SK-N-MC (cell line): ENCODE measurements around the gene TNNC2.
"Not testable (repeated sequence)": the region's sequence is repeated elsewhere in the genome, so short reads cannot be mapped to it uniquely, and the experiment has no call there.

Source experiments
- DNase-seq: peaks from one replicate; pipeline ENCODE4 v3.0.0-alpha.2; 2011; ENCODE audit warnings: low read depth, low spot score
- H3K27ac ChIP-seq: fragments of 200-600 bp; sonication (generic); 2 replicates; pipeline ENCODE4 v1.5.1; 2016; ENCODE audit warnings: mixed run types
- H3K36me3 ChIP-seq: fragments of 200-600 bp; sonication (generic); 2 replicates; pipeline ENCODE4 v1.6.1; 2017; ENCODE audit warnings: antibody characterized with exemption, low read length, mixed read lengths; ENCODE audit not compliant: insufficient read depth
- H3K4me3 ChIP-seq: fragments of 200-600 bp; sonication (generic); 2 replicates; pipeline ENCODE4 v1.5.1; 2016
- H3K9ac ChIP-seq: fragments of 200-600 bp; sonication (generic); 2 replicates; pipeline ENCODE4 v1.8.0; 2017; ENCODE audit warnings: mixed run types, mixed read lengths; ENCODE audit not compliant: insufficient read length
- H3K9me3 ChIP-seq: fragments of 200-600 bp; sonication (generic); 2 replicates; pipeline ENCODE4 v1.6.1; 2017; ENCODE audit warnings: low read depth, mild to moderate bottlenecking, antibody characterized with exemption, low read length, moderate library complexity, mixed read lengths
- EZH2 ChIP-seq: fragments of 200-600 bp; sonication (generic); IDR thresholded peaks from one replicate; pipeline ENCODE4 v1.6.1; 2017; ENCODE audit warnings: antibody characterized with exemption
- FOXP2 ChIP-seq: optimal IDR thresholded peaks from 2 replicates; pipeline ENCODE3; 2011; ENCODE audit warnings: mild to moderate bottlenecking, moderate library complexity; ENCODE audit not compliant: insufficient read depth; ENCODE audit errors: extremely low read length, control extremely low read depth
- POLR2AphosphoS5 ChIP-seq: IDR thresholded peaks from 2 replicates; pipeline ENCODE4 v1.6.1; 2012; ENCODE audit warnings: mild to moderate bottlenecking, low read depth, low read length, borderline replicate concordance

The TNNC2 gene

DNA sequence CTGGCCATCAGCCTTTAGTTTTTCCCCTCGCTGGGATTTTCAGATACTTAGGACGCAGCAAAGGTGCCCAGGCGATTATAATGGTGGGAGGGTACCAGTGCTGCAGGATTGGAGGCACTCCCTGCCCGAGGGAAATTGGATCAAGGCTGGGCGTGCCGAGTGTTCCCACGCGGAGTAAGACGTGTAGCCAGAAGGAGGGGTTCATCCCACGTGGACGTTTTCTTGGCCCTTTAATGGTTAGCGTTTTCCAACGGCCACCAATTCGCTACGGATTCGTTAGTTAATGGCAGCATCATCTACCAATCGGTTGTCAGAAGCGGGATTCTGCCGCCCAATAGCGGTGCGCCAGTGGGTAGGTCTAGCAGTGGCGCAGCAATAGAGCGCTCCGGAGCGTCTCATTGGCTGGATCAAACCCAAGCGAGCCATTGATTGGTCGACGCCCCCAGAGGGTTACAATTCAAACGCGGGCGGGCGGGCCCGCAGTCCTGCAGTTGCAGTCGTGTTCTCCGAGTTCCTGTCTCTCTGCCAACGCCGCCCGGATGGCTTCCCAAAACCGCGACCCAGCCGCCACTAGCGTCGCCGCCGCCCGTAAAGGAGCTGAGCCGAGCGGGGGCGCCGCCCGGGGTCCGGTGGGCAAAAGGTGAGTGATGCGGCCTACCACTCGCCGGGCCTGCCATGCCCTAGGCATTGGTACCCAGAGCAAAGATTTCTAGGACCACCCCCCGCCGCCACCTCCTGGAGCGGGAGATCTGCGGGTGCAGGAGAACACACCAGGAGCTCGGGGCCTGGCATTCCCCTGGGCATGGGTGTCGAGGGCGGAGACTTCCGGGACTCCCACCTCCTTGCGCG is 14.7 kb downstream of the TNNC2 start, which contains the start of gene UBE2C:
Gene UBE2C (plus strand): TSS at position 488 of the 849 bp plus-strand sequence. CDS start 52 bp downstream, at position 540.
- TF ChIP-seq EZH2: no peak
- TF ChIP-seq POLR2AphosphoS5: peak; percentile 62; the same call in 1 of the 2 replicates
- peaks cover 76% of the 10 kb centered on the region for H3K36me3 ChIP-seq

DNA sequence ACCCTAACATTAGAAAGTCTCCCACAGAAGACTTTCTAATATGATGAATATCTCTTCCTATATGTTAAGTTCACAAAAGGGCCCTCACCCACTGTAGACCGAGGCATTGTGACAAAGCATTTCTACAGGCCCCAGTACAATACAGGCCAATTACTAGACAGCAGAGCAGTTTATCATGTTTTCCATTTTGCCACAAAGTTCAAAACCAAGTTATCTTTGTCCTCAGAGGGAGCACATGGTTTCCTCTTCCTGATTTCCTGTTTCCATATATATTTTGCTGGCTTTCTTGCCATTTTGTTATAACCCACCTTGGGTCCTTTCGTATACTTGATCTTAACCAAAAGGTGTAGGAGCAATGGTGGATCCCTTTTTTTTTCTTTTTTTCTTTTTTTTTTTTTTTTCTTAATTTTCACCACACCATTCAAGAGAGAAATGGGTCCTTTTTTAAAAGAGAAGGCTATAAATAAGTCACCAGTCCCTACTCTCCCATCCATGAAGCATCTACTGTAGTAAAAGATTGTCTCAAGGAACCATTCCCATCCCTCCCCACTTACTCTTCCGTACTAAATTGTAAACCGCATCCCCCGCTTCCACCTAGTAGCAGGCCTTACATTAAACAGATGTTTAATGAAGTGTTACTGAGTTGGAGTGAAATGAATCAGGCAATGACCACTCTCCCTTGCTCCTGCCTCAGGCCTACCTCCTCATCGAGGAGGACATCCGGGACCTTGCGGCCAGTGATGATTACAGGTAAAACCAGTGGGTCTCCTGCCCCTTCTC is 16.7 kb downstream of the TNNC2 start:
- Histone ChIP-seq H3K4me3 (no peak overlapping the region), H3K9me3 (no peaks in the 10 kb centered on the region), H3K36me3 (peaks cover 71% of the 10 kb centered on the region), H3K27ac (no peak overlapping the region), H3K9ac (no peak overlapping the region)
- DNase-seq: no peak
- TF ChIP-seq EZH2 (no peak), POLR2AphosphoS5 (no peak), FOXP2 (no peak)

More for the DNA sequence above, 14.7 kb downstream of the TNNC2 start, which contains the start of gene UBE2C:
- peak; percentile 89 for DNase-seq
- H3K9me3 ChIP-seq: no peaks in the 10 kb centered on the region
- peak within 1 kb of the TSS; percentile 95 for H3K9ac ChIP-seq
- H3K4me3 ChIP-seq: peak within 1 kb of the TSS; percentile 91
- peak within 1 kb of the TSS; percentile 79 for H3K27ac ChIP-seq

DNA sequence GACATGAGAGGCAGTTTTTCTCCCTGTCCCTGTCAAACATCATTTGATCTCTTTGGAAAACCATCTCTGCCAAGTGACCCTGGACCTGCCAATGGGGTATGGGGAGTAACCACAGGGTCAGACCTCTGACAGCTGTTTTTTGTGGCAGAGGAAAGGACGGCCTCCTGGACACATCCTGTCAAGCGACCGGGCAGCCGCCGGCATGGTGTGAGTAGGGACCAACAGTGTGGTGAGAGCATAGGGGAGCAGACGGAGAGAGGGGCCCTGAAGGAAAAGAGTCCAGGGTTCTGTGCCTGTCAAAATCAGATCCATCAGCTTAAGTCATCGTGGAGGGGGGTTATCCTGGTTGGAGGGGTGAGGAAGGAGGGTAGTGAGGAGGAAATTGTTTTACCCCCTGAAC is 25.3 kb downstream of the TNNC2 start:
- no peak for TF ChIP-seq POLR2AphosphoS5
- TF ChIP-seq FOXP2: no peak
- no peak for TF ChIP-seq EZH2
- peaks cover 52% of the 10 kb centered on the region for H3K36me3 ChIP-seq
- no peak overlapping the region for H3K4me3 ChIP-seq
- DNase-seq: no peak
- H3K27ac ChIP-seq: no peak overlapping the region
- no peaks in the 10 kb centered on the region for H3K9me3 ChIP-seq
- no peak overlapping the region for H3K9ac ChIP-seq

DNA sequence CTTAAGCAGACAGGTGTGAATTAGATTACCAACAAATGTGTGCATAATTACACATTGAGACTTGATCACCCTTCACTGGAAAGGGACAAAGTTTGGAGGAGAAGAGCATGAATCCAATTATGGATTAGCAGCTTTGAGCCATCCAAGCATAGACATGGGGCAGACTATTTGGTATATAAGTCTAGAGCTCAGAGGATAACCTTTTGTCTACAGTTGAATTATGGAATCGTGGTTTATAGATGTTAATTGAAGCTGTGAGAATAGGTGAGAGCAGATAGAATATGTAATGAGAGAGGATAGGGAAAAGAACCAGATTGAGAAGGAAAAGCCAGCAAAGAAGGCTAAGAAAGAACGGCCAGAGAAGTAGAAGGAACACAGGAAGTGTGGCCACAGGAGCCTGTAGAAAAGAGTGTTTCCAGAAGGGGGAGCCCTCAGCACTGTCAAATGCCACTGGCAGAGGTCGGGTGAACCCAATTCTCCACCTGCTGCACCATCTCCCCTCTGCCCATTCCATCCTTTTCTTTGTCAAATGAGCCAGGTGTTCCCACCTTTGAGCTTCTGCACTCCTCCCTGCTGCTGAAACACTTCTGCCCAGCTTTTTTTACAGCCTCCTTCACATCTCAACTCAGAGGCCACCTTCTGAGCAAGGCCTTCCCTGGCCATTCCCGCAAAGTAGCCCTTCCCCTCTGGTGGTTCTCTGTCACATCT is 28.0 kb downstream of the TNNC2 start:
- TF ChIP-seq EZH2 (no peak), POLR2AphosphoS5 (no peak), FOXP2 (no peak)
- Histone ChIP-seq H3K4me3 (no peak overlapping the region), H3K9ac (no peak overlapping the region), H3K9me3 (no peaks in the 10 kb centered on the region), H3K36me3 (peaks cover 50% of the 10 kb centered on the region), H3K27ac (no peak overlapping the region)
- no peak for DNase-seq

DNA sequence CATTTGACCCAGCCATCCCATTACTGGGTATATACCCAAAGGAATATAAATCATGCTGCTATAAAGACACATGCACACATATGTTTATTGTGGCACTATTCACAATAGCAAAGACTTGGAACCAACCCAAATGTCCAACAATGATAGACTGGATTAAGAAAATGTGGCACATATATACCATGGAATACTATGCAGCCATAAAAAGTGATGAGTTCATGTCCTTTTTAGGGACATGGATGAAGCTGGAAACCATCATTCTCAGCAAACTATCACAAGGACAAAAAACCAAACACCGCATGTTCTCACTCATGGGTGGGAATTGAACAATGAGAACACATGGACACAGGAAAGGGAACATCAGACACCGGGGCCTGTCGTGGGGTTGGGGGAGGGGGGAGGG is 29.2 kb downstream of the TNNC2 start:
- peaks cover 44% of the 10 kb centered on the region for H3K36me3 ChIP-seq
- DNase-seq, H3K27ac ChIP-seq, H3K9me3 ChIP-seq, H3K9ac ChIP-seq, H3K4me3 ChIP-seq: not testable (repeated sequence)

DNA sequence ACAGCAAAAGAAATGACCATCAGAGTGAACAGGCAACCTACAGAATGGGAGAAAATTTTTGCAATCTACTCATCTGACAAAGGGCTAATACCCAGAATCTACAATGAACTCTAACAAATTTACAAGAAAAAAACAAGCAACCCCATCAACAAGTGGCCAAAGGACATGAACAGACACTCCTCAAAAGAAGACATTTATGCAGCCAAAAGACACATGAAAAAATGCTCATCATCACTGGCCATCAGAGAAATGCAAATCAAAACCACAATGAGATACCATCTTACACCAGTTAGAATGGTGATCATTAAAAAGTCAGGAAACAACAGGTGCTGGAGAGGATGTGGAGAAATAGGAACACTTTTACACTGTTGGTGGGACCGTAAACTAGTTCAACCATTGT is 29.6 kb downstream of the TNNC2 start:
- not testable (repeated sequence) for DNase-seq, H3K4me3 ChIP-seq, H3K27ac ChIP-seq, H3K9me3 ChIP-seq, H3K9ac ChIP-seq
- H3K36me3 ChIP-seq: peaks cover 40% of the 10 kb centered on the region

DNA sequence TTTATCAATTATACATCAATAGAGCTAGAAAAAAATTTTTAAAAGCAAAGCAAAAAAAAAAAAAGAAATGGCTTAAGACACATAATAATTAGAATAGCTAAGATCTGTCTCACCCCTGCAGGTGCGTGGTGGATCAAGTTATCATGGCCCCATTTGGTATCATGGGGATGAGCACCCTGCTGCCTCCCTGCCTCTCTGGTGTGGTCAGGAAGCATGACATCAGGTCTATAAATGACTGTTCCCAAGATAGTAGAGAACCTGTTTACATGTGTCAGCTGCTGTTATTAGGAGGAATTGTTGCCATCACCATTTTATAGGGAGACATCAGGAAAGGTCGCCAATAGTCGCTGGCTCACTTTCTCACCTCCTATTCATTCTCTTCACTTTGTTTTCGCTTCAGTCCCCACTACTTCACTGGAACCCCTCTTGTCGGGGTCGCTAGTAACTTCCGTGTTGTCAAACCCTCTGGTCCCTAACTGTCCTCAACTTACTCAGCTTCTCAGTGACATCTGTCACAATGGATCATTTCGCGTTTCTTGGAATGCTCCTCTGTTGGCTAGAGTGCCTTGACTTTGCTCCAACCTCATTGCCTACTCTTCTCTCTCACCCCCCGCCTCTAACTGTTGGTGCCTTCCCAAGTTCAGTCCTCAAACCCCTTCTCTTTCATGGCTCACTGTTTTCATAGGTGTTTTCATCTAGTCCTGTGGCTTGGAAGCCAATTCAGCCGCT is 30.6 kb downstream of the TNNC2 start:
- Histone ChIP-seq H3K27ac (no peak overlapping the region), H3K9me3 (no peaks in the 10 kb centered on the region), H3K36me3 (peaks cover 33% of the 10 kb centered on the region), H3K9ac (no peak overlapping the region), H3K4me3 (no peak overlapping the region)
- TF ChIP-seq FOXP2 (no peak), POLR2AphosphoS5 (no peak), EZH2 (no peak)
- DNase-seq: no peak
